Mononuclear cell (primary cell): Measurements from ENCODE around the gene RIOK3. TPM values are rescaled to one million over a fixed set of nuclear protein-coding genes. Genes with fewer than 3 reads are reported as not detected.
"Not testable (repeated sequence)": the region's sequence is repeated elsewhere in the genome, so short reads cannot be mapped to it uniquely, and the experiment has no call there.

Experiments used
- H3K27me3 ChIP-seq: 2 replicates; pipeline ENCODE4 v1.6.0; 2011; ENCODE audit warnings: low read length, control low read depth; ENCODE audit not compliant: insufficient read depth
- H3K4me1 ChIP-seq: 2 replicates; pipeline ENCODE4 v1.5.1; 2011; ENCODE audit warnings: mild to moderate bottlenecking, low read length, control low read depth; ENCODE audit not compliant: insufficient read depth
- H3K4me3 ChIP-seq: 2 replicates; pipeline ENCODE4 v1.5.1; 2011; ENCODE audit warnings: mild to moderate bottlenecking, low read length, moderate library complexity
- H3K9me3 ChIP-seq: 2 replicates; pipeline ENCODE4 v1.5.1; 2011; ENCODE audit warnings: low read depth, mild to moderate bottlenecking, control low read depth, low read length
- total RNA-seq: library from RNA; depleted of rRNA; stranded (reverse); fragments of >200 nt; gene quantifications from one replicate; pipeline ENCODE4 v1.2.3, GENCODE V29; 2012

The RIOK3 gene
- total RNA-seq, 1 donor, result 275 TPM

GRCh38 chr18:23468753-23469459 lies 15.8 kb downstream of the RIOK3 start:
- Histone ChIP-seq H3K4me3 (no peak overlapping the region), H3K9me3 (no peaks in the 10 kb centered on the region), H3K4me1 (no peaks in the 10 kb centered on the region), H3K27me3 (no peaks in the 10 kb centered on the region)

- Histone ChIP-seq H3K9me3 (no peaks in the 10 kb centered on the region), H3K4me1 (no peaks in the 10 kb centered on the region), H3K27me3 (no peaks in the 10 kb centered on the region), H3K4me3 (no peak overlapping the region)
Measured at GRCh38 chr18:23470620-23471387, 17.7 kb downstream of the RIOK3 start.

GRCh38 chr18:23471486-23471885 lies 18.4 kb downstream of the RIOK3 start:
- H3K9me3 ChIP-seq, result no peaks in the 10 kb centered on the region
- H3K4me1 ChIP-seq, result no peaks in the 10 kb centered on the region
- no peaks in the 10 kb centered on the region for H3K27me3 ChIP-seq
- H3K4me3 ChIP-seq, result no peak overlapping the region

DNA sequence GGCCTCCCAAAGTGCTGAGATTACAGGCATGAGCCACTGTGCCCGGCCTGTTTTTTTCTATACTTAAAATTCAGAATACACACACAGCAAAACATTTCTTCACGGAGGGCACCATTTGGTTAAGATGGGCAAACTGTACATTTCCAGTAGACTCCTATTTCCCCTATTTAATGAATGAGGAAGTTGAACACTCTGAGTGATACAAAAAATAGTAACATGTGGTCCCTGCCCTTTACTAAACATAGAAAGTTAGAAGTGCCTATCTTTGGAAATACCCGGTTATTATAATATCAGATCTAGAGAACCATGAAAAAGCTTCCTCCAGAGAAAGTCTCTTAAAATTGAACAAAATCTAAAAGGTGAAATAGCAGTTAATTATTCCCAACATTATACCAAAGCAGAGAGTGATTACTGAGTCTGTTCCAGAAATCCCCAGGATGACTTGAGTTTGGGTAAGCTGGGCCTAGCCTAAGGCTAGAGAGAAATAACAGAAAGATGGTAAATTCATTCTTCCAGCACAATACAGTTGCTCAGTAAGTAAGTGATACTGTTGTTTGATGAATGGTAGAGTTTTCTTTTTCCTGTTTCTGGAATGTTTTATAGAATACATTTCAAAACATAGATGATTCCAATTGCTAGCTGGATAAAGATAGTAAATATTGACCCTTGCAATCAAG lies 26.9 kb downstream of the RIOK3 start:
- Histone ChIP-seq H3K9me3 (no peaks in the 10 kb centered on the region), H3K4me1 (peaks cover 25% of the 10 kb centered on the region), H3K27me3 (no peaks in the 10 kb centered on the region), H3K4me3 (no peak overlapping the region)

DNA sequence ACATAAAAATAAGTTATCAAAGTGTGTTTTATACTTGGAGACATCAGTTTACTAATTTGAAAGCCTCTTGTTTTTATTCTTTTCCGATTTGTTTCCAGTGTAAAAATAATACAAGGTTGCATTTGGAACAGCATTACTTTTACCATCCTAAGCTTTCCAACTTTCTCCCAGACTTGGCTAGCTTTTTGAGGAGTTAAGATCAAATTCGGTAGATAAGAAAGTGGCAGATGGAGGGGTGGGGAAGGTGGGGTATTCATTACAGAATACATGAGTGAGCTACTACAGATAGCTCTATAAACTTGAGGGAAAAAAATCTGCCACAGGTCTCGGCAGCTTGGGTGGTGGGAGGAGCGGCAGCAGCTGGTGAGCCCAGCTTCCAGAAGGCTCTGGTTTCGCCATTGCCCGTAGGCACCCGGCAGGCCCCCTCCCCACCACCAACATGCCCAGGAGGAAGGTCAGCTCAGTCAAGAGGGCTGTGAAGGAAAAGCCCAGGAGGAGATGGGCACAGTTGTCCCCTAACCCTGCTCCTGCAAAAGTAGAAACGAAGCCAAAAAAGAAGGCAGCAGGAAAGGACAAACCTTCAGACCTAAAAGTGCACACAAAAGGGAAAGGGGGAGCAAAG lies 31.6 kb downstream of the RIOK3 start:
- Histone ChIP-seq H3K4me3 (no peak overlapping the region), H3K27me3 (no peaks in the 10 kb centered on the region), H3K9me3 (no peaks in the 10 kb centered on the region), H3K4me1 (peaks cover 30% of the 10 kb centered on the region)

DNA sequence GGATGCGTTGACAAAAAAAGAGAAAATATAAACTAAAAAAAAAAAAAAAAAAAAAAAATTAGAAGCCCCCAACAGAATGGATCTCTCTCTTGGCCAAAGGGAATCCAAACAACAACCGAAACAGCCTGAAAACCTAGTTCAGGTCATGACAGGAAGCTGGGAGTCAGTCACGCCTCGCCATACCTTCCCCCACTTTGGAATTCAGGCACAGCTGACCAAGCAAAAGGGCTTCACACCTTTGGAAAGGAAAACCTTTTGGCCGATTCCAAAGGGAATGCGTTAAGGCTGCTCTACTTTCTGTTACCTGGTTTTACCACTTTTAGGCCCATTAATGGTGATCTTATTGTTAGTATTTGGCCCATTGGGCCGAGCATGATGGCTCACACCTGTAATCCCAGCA lies 32.3 kb downstream of the RIOK3 start:
- Histone ChIP-seq H3K4me1 (peaks cover 30% of the 10 kb centered on the region), H3K27me3 (no peaks in the 10 kb centered on the region), H3K9me3 (no peaks in the 10 kb centered on the region), H3K4me3 (no peak overlapping the region)

DNA sequence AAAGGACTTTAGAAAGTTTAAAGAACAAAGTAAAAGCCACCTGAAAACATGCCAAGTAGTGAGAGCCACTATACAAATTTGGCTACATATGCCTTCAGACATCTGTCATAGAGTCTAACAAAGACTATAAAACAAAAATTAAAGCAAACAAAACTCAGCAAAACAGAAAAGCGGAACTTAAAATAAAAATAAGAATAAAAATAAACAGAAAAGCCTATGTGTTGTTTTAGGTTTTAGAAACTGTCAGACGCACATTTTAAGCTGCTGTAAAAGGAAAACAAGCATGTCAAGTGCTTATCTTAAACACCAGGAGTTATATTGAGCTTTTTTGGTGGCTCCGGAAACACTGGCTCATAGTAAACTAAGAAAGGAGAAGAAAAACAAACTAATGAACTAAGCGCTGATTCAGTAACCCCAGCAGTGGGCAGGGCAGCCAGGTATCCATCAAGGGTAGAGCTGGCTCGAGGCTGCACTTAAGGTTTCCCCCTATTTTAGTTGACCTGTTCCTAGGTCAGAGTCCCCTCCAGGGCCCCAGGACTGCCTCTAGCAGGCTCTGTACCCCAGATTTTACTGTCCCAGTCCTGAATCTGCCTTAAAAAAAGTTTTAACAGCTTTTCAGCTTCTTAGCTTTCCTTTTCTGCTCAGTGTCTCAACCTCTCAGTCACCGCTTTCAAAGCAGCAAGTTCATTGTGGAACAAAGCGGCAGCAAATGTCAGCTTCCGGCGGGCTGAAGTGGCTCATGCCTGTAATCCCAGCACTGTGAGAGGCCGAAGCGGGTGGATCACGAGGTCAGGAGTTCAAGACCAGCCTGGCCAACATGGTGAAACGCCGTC lies 34.9 kb downstream of the RIOK3 start:
- peaks cover 25% of the 10 kb centered on the region for H3K4me1 ChIP-seq
- H3K9me3 ChIP-seq, result no peaks in the 10 kb centered on the region
- peak overlapping the region; percentile 18 for H3K4me3 ChIP-seq
- H3K27me3 ChIP-seq, result no peaks in the 10 kb centered on the region

DNA sequence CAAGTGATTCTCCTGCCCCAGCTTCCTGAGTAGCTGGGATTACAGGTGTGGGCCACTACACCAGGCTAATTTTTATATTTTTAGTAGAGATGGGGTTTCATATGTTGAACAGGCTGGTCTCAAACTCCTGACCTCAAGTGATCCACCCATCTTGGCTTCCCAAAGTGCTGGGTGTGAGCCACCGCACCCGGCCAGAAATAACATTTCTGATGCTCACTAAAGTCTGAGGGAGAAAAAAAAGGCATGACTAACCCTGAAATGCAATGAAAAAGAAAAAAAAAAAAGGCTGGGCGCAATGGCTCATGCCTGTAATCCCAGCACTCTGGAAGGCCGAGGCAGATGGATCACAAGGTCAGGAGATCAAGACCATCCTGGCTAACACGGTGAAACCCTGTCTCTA lies 36.5 kb downstream of the RIOK3 start:
- H3K27me3 ChIP-seq, H3K9me3 ChIP-seq, H3K4me3 ChIP-seq: not testable (repeated sequence)
- peaks cover 25% of the 10 kb centered on the region for H3K4me1 ChIP-seq

DNA sequence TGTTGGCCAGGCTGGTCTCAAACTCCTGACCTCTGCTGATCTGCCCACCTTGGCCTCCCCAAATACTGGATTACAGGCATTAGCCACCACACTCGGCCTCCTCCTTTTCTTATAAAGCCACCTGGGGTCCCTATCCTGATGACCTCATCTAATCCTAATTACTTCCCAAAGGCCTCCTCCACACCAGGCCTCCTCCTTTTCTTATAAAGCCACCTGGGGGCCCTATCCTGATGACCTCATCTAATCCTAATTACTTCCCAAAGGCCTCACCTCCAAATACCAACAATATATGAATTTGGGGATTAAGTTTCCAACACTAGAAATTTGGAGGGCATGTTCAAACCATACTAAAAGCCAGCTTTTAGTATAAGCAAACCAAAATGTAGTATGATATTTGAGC lies 40.6 kb downstream of the RIOK3 start:
- H3K9me3 ChIP-seq, result no peaks in the 10 kb centered on the region
- no peaks in the 10 kb centered on the region for H3K27me3 ChIP-seq
- no peak overlapping the region for H3K4me3 ChIP-seq
- peaks cover 35% of the 10 kb centered on the region for H3K4me1 ChIP-seq

DNA sequence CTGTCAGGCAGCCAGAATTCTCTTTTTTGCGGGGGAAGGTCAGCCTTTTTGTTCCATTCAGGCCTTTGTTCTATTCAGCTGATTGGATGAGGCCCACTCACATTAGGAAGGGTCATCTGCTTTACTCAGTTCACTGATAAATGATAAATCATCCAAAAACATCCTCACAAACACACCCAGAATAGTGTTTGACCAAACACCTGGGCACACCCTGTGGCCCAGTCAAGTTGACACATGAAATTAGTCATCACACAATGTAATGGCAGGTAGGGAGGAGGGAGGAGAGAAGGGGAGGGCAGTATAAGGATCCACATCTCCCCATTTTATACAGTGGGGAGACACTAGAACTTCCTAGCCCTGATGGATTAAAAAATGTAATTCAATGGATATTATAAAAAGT lies 41.9 kb downstream of the RIOK3 start:
- Histone ChIP-seq H3K4me1 (peaks cover 41% of the 10 kb centered on the region), H3K9me3 (no peaks in the 10 kb centered on the region), H3K4me3 (no peak overlapping the region), H3K27me3 (no peaks in the 10 kb centered on the region)

DNA sequence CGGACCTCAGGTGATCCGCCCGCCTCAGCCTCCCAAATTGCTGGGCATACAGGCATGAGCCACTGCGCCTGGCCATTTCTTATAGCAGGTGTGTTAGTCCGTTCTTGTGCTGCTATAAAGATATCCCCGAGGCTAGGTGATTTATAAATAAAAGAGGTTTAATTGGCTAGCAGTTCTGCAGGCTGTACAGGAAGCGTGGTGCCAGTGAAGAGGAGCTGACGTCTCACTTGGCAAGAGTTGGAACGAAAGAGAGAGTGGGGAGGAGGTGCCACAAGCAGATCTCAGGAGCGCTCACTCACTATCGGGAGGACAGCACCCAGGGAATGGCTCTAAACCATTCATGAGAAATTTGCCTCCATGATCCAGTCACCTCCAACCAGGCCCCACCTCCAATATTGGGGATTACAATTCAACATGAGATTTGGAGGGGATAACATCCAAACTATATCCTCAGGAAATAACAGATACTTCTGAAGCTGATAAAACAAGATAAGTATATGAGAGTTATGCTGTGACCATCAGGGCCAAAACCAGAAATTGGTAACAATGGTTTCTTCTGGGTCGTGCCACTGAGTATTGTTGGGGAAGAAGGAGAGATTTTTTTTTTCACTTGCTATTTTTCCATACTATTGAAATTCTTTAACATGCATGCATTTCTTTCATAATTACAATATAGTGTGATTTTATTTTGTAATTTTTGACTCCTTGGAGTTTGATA lies 42.8 kb downstream of the RIOK3 start:
- Histone ChIP-seq H3K9me3 (no peaks in the 10 kb centered on the region), H3K4me3 (peak overlapping the region; percentile 36), H3K4me1 (peaks cover 39% of the 10 kb centered on the region), H3K27me3 (no peaks in the 10 kb centered on the region)

DNA sequence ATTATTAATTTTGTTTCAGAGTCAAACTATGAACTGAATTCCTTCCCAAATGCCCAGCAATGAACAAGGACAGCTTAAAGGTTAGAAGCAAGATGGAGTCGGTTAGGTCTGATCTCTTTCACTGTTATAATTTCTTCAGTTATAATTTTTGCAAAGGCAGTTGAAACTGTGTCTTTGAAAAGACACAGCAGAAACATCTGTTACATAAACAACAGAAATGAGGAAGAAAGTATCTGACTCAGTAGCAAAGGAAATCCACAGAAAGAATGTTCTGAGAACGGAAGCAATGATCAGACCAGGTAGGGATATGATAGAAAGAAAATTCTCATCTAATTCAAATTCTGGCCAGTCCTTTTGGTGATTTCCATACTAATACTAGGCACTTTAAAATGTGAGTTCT lies 45.0 kb downstream of the RIOK3 start:
- peaks cover 48% of the 10 kb centered on the region for H3K4me1 ChIP-seq
- no peak overlapping the region for H3K4me3 ChIP-seq
- no peaks in the 10 kb centered on the region for H3K27me3 ChIP-seq
- H3K9me3 ChIP-seq, result no peaks in the 10 kb centered on the region

DNA sequence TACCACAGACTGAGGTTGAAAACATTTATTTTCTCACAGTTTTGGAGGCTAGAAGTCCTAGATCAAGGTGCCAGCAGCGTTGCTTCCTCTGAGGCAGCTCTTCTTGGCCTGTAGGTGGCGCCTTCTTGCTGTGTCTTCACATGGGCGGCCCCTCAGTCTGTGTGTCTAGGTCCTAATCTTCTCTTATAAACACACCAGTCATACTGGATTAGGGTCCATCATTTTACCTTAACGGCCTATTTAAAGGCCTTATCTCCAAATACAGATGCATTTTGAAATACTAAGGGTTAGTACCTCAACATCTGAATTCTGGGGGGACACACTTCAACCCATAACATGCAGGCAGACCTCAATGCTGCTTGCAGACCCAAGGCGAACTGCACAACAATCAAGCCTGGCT lies 45.8 kb downstream of the RIOK3 start:
- Histone ChIP-seq H3K4me1 (peaks cover 51% of the 10 kb centered on the region), H3K4me3 (no peak overlapping the region), H3K27me3 (no peaks in the 10 kb centered on the region), H3K9me3 (no peaks in the 10 kb centered on the region)

DNA sequence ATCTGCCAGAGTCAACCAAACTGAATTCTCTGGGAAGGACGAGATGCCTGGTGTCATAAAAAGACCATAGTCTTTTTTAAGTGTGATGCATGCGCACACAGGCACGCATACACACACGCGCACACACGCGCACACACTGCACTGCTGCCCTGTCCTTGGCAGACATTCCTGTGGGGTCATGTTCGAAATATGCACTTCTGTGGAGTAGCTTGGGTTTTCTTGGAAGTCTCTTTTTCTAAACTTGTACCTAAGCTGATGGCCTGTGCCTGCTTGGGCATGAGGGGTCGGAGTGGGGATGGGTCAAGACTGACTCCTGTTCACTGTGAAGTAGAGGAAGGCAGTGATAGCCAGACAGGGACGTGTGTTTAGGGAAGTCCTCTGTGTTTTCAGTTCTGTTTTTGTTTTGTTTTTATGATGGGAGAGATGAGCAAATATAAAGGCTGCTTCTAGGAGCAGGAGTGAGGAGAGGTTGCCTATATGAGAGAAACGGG lies 46.2 kb downstream of the RIOK3 start:
- Histone ChIP-seq H3K4me1 (peaks cover 55% of the 10 kb centered on the region), H3K27me3 (no peaks in the 10 kb centered on the region), H3K9me3 (no peaks in the 10 kb centered on the region), H3K4me3 (no peak overlapping the region)
